ENCODE data around the gene NHS. TPM values are rescaled to one million over a fixed set of nuclear protein-coding genes. Genes with fewer than 3 reads are reported as not detected.
"Not testable (repeated sequence)": the region's sequence is repeated elsewhere in the genome, so short reads cannot be mapped to it uniquely, and the experiment has no call there.

Gene NHS
- total RNA-seq, 4 donors from 2014 or later = 6.9 to 16.9 (median 9.9) TPM

DNA sequence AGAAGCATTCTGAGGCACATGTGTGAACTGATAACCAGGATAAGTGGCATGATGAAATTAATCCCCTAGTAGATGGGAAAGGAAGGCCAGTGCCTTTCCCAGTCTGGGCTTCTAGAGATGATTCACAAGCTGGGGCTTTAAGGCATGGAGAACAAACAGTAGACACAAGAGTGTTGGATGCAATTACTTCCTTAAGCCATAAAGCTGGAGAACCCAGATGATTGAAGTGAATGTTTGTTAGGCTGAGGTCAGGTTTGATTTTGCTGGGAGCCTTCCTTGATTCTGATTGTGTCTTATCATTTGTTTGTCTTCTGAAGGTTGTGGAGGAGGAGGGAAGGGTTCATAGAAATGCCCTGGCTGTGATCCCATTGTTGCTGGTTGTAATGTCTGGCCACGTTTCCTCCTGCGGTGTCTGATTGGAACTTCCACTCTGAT, 125.2 kb downstream of the NHS start:
- no peaks in the 10 kb centered on the region for H3K9me3 ChIP-seq
- no peaks in the 10 kb centered on the region for H3K36me3 ChIP-seq
- intact Hi-C loops (cut with DNase I) = no loop called here
- H3K4me3 ChIP-seq (replicated peaks in 1 of 3) = no peak overlapping the region
- H3K27me3 ChIP-seq = no peaks in the 10 kb centered on the region
- no peak overlapping the region for H3K27ac ChIP-seq
- TF ChIP-seq POLR2A (IDR thresholded peaks at IDR 0.05) = no peak
- TF ChIP-seq, protein P1, sequence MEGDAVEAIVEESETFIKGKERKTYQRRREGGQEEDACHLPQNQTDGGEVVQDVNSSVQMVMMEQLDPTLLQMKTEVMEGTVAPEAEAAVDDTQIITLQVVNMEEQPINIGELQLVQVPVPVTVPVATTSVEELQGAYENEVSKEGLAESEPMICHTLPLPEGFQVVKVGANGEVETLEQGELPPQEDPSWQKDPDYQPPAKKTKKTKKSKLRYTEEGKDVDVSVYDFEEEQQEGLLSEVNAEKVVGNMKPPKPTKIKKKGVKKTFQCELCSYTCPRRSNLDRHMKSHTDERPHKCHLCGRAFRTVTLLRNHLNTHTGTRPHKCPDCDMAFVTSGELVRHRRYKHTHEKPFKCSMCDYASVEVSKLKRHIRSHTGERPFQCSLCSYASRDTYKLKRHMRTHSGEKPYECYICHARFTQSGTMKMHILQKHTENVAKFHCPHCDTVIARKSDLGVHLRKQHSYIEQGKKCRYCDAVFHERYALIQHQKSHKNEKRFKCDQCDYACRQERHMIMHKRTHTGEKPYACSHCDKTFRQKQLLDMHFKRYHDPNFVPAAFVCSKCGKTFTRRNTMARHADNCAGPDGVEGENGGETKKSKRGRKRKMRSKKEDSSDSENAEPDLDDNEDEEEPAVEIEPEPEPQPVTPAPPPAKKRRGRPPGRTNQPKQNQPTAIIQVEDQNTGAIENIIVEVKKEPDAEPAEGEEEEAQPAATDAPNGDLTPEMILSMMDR (IDR thresholded peaks at IDR 0.05) = no peak
- H3K4me1 ChIP-seq = no peaks in the 10 kb centered on the region
- no peak for DNase-seq
- WGBS, 2 donors = 54 to 64% methylated on average over 2 of the region's 2 CpGs

DNA sequence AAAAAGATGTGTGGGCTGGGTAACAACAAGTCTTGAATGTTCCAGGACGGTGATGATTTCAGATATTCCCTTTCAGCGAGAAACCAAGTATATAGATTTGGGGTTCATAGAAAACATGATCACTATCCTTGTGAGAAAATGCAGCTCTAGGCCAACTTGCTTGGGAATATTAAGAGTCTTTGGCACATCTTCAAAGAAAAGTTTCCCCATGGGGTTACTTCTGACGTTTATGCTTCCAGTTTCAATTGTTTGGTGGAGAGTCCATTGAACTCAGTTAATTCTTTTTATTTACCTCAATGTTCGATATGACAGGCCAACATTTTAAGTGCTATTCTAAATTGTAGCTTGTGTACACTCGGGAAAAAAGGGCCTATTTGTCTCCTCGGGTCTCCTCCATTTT, 126.7 kb downstream of the NHS start:
- TF ChIP-seq, protein P1 (IDR thresholded peaks at IDR 0.05) = no peak
- no peak for TF ChIP-seq POLR2A (IDR thresholded peaks at IDR 0.05)
- 57 to 72% methylated on average over 6 of the region's 6 CpGs for WGBS, 2 donors
- H3K27me3 ChIP-seq = no peaks in the 10 kb centered on the region
- no peaks in the 10 kb centered on the region for H3K9me3 ChIP-seq
- intact Hi-C loops (cut with DNase I) = no loop called here
- DNase-seq = no peak
- no peak overlapping the region for H3K27ac ChIP-seq
- no peak overlapping the region for H3K4me3 ChIP-seq (replicated peaks in 1 of 3)
- no peaks in the 10 kb centered on the region for H3K36me3 ChIP-seq
- H3K4me1 ChIP-seq = no peaks in the 10 kb centered on the region

DNA sequence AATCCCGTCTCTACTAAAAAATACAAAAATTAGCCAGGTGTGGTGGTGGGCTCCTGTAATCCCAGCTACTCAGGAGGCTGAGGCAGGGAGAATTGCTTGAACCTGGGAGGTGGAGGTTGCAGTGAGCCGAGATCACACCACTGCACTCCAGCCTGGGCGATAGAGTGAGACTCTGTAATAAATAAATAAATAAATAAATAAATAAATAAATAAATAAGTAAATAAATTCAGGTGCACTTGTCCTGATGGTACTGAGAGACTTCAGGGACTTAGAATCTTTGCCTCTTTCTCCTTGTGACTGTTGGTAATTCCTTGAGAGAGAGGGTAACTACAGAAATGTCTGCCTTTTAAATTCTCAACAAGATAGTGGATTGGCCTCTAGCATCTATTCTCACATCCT, 131.4 kb downstream of the NHS start:
- H3K4me1 ChIP-seq; H3K4me3 ChIP-seq (replicated peaks in 1 of 3); H3K27ac ChIP-seq; DNase-seq; intact Hi-C loops (cut with DNase I); H3K27me3 ChIP-seq; H3K9me3 ChIP-seq; H3K36me3 ChIP-seq: not testable (repeated sequence)
- 97 to 98% methylated on average over 3 of the region's 3 CpGs for WGBS, 2 donors

DNA sequence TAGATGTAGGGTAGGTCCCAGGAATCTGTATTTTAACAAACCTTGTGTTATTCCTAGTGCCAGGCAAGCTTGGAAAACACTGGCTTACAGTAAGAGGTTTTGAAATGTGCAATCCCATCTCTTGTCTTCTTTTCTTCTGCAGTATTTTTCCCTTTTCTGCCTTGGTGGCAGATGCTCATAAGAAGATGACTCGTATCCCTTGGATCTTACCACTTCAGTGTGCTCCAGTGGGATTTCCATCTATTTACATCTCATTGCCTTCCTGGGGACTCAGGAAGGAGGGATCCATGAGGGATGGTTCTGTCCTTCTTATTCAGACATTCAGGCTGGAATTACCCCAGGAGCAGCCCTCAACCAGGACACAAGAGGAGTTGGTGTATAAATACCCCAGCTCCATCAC, 136.6 kb downstream of the NHS start:
- WGBS, 2 donors = 93 to 95% methylated on average over 1 of the region's 1 CpG
- H3K27ac ChIP-seq = no peak overlapping the region
- H3K4me1 ChIP-seq = no peaks in the 10 kb centered on the region
- H3K9me3 ChIP-seq = no peaks in the 10 kb centered on the region
- H3K4me3 ChIP-seq (replicated peaks in 1 of 3) = no peak overlapping the region
- H3K27me3 ChIP-seq = no peaks in the 10 kb centered on the region
- no peak for TF ChIP-seq POLR2A (IDR thresholded peaks at IDR 0.05)
- TF ChIP-seq, protein P1 (IDR thresholded peaks at IDR 0.05) = no peak
- DNase-seq = no peak
- no peaks in the 10 kb centered on the region for H3K36me3 ChIP-seq
- intact Hi-C loops (cut with DNase I) = no loop called here

DNA sequence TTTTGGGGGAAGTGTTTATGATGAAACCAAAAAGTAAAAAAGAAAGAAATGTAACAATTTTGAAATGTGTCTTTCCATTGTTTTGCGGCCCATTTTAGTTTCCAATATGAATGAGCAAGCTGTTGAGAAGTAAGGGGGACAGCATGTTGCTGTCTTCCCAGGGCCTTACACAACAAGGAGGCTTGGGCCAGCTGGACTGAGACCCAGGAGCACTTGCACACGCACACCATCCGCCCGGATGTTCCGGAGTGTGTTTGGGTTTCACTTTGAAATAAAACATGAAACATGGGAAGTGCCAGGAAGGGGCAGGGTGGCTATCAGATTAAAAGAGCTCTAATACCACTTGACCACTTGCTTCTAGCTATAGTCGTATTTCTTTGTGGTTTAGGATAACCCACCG, 144.4 kb downstream of the NHS start:
- H3K27me3 ChIP-seq = no peaks in the 10 kb centered on the region
- H3K36me3 ChIP-seq = no peaks in the 10 kb centered on the region
- H3K4me1 ChIP-seq = peaks cover 0 to 11% of the 10 kb centered on the region in 2 donors
- TF ChIP-seq POLR2A (IDR thresholded peaks at IDR 0.05) = no peak
- TF ChIP-seq, protein P1 (IDR thresholded peaks at IDR 0.05) = no peak
- intact Hi-C loops (cut with DNase I) = no loop called here
- H3K27ac ChIP-seq = no peak overlapping the region
- 45 to 81% methylated on average over 7 of the region's 7 CpGs for WGBS, 2 donors
- H3K9me3 ChIP-seq = no peaks in the 10 kb centered on the region
- no peak overlapping the region for H3K4me3 ChIP-seq (replicated peaks in 1 of 3)
- DNase-seq = peak in 1 of 2 donors; percentile 5

All from thyroid gland (tissue), 4 donors.